H1 (cell line): ENCODE measurements around the gene PARP16. TPM values are rescaled to one million over a fixed set of nuclear protein-coding genes. Genes with fewer than 3 reads are reported as not detected.

Experiments used
- CTCF ChIA-PET: fragments of 300-600 bp; sonication (Branson Sonifier 250); formaldehyde crosslinking; loops from one replicate; lab custom pipeline; 2021; ENCODE audit not compliant: partially characterized antibody; lab: Charles Lee
- POLR2A ChIA-PET: fragments of 300-600 bp; sonication (Branson Sonifier 250); formaldehyde crosslinking; loops from one replicate; lab custom pipeline; 2021; ENCODE audit warnings: inconsistent platforms; ENCODE audit not compliant: partially characterized antibody; lab: Charles Lee
- DNase-seq, 2 experiments: peaks; one replicate each; pipeline versions ENCODE4 v3.0.0 to v3.0.0-alpha.2; 2010 to 2022; ENCODE audit warnings: low spot score in 2 of 2, low read depth in 1 of 2, mixed read lengths in 1 of 2
- FAIRE-seq: peaks from 2 replicates; lab custom pipeline; 2011; peaks lifted over from hg19 to GRCh38; lab: Jason Lieb, UNC
- H2AFZ ChIP-seq: 2 replicates; pipeline ENCODE4 v1.8.1; 2012; ENCODE audit warnings: low read length, inconsistent platforms
- H2AK5ac ChIP-seq: 2 replicates; pipeline ENCODE4 v1.6.1; 2013; ENCODE audit warnings: low read depth, low read length
- H2BK120ac ChIP-seq: replicated peaks from 2 replicates; pipeline ENCODE3; 2013; ENCODE audit warnings: low read depth, low read length, inconsistent platforms
- H2BK12ac ChIP-seq: 2 replicates; pipeline ENCODE4 v1.6.1; 2013; ENCODE audit warnings: low read depth, low read length
- H2BK15ac ChIP-seq: 2 replicates; pipeline ENCODE4 v1.6.1; 2013; ENCODE audit warnings: low read length
- H2BK20ac ChIP-seq: 2 replicates; pipeline ENCODE4 v1.6.1; 2013; ENCODE audit warnings: low read length
- H2BK5ac ChIP-seq: 2 replicates; pipeline ENCODE4 v1.6.1; 2013; ENCODE audit warnings: low read depth, low read length
- H3K14ac ChIP-seq: 2 replicates; pipeline ENCODE4 v1.6.1; 2013; ENCODE audit warnings: inconsistent platforms; ENCODE audit not compliant: insufficient read length
- H3K18ac ChIP-seq: 2 replicates; pipeline ENCODE4 v1.6.1; 2013; ENCODE audit warnings: low read length; ENCODE audit errors: extremely low read depth
- H3K23ac ChIP-seq: 2 replicates; pipeline ENCODE4 v1.6.1; 2013; ENCODE audit warnings: inconsistent platforms; ENCODE audit not compliant: insufficient read length
- H3K23me2 ChIP-seq: 2 replicates; pipeline ENCODE4 v1.6.1; 2013; ENCODE audit warnings: low read depth, low read length
- H3K27ac ChIP-seq: 2 replicates; pipeline ENCODE4 v1.6.1; 2011; ENCODE audit warnings: low read depth, low read length, inconsistent platforms
- H3K27me3 ChIP-seq, 4 experiments: replicated peaks in 1 of 4; 1 replicate in 1 of 4; 2 replicates in 3 of 4; pipeline versions ENCODE4 v1.6.1 to v1.8.1; 2011 to 2013; ENCODE audit warnings: low read length in 3 of 4, mild to moderate bottlenecking in 3 of 4, inconsistent platforms in 2 of 4, mixed read lengths in 2 of 4, moderate library complexity in 1 of 4; ENCODE audit not compliant: control insufficient read depth in 3 of 4, insufficient read depth in 3 of 4; ENCODE audit errors: extremely low read depth in 1 of 4
- H3K36me3 ChIP-seq, 4 experiments: 2 replicates each; pipeline versions ENCODE4 v1.6.1 to v1.8.1; 2011 to 2013; ENCODE audit warnings: mild to moderate bottlenecking in 4 of 4, low read length in 3 of 4, moderate library complexity in 2 of 4, control low read depth in 1 of 4, inconsistent platforms in 1 of 4; ENCODE audit not compliant: insufficient read depth in 4 of 4, control insufficient read depth in 2 of 4
- H3K4ac ChIP-seq: replicated peaks from 2 replicates; pipeline ENCODE3; 2013; ENCODE audit warnings: low read length, low read depth, mixed read lengths, inconsistent platforms; ENCODE audit not compliant: insufficient read length
- H3K4me1 ChIP-seq, 4 experiments: replicated peaks in 1 of 4; 1 replicate in 1 of 4; 2 replicates in 3 of 4; pipeline versions ENCODE4 v1.6.1 to v1.8.1; 2011 to 2013; ENCODE audit warnings: low read length in 3 of 4, inconsistent platforms in 2 of 4, mixed read lengths in 1 of 4; ENCODE audit not compliant: insufficient read depth in 4 of 4, control insufficient read depth in 3 of 4
- H3K4me2 ChIP-seq, 2 experiments: 2 replicates each; pipeline versions ENCODE4 v1.6.1 to v1.8.1; 2011 to 2013; ENCODE audit warnings: low read depth in 2 of 2, low read length in 2 of 2, control low read depth in 1 of 2, inconsistent platforms in 1 of 2, mild to moderate bottlenecking in 1 of 2; ENCODE audit not compliant: insufficient read depth in 1 of 2
- H3K4me3 ChIP-seq, 4 experiments: fragments of 200-600, 300-600 bp in 1 of 4; sonication (generic), shearing (Covaris generic), sonication (Bioruptor Twin) in 1 of 4; 2 replicates each; pipeline versions ENCODE4 v1.5.1 to v1.8.1; 2011 to 2016; ENCODE audit warnings: low read length in 4 of 4, low read depth in 3 of 4, control low read depth in 2 of 4, inconsistent platforms in 2 of 4, mild to moderate bottlenecking in 2 of 4, mixed read lengths in 1 of 4, moderate library complexity in 1 of 4; ENCODE audit not compliant: insufficient read depth in 2 of 4; ENCODE audit errors: extremely low read depth in 1 of 4
- H3K56ac ChIP-seq: replicated peaks from 2 replicates; pipeline ENCODE3; 2013; ENCODE audit warnings: low read depth, mild to moderate bottlenecking, mixed read lengths, low read length, inconsistent platforms; ENCODE audit not compliant: insufficient read length
- H3K79me1 ChIP-seq: 2 replicates; pipeline ENCODE4 v1.6.1; 2013; ENCODE audit warnings: low read depth, low read length, control low read depth
- H3K79me2 ChIP-seq, 2 experiments: 2 replicates each; pipeline versions ENCODE4 v1.6.1 to v1.8.1; 2012 to 2013; ENCODE audit warnings: low read length in 2 of 2, mild to moderate bottlenecking in 2 of 2, inconsistent platforms in 1 of 2; ENCODE audit not compliant: insufficient read depth in 2 of 2, control insufficient read depth in 1 of 2
- H3K9ac ChIP-seq, 4 experiments: replicated peaks in 1 of 4; 1 replicate in 1 of 4; 2 replicates in 3 of 4; pipeline versions ENCODE4 v1.6.1 to v1.8.1; 2011 to 2013; ENCODE audit warnings: low read depth in 3 of 4, low read length in 3 of 4, control low read depth in 2 of 4, mild to moderate bottlenecking in 2 of 4, moderate library complexity in 2 of 4, inconsistent platforms in 1 of 4; ENCODE audit errors: extremely low read depth in 1 of 4
- H3K9me3 ChIP-seq, 2 experiments: 2 replicates each; pipeline versions ENCODE4 v1.6.1 to v1.8.1; 2012 to 2013; ENCODE audit warnings: mild to moderate bottlenecking in 2 of 2, moderate library complexity in 2 of 2, control low read depth in 1 of 2, inconsistent platforms in 1 of 2, low read depth in 1 of 2, low read length in 1 of 2, mixed read lengths in 1 of 2; ENCODE audit not compliant: insufficient read depth in 2 of 2
- H4K20me1 ChIP-seq, 2 experiments: replicated peaks in 1 of 2; 2 replicates each; pipeline versions ENCODE3 to v1.8.1; 2011 to 2013; ENCODE audit warnings: inconsistent platforms in 2 of 2, low read length in 2 of 2, mild to moderate bottlenecking in 1 of 2; ENCODE audit not compliant: insufficient read depth in 2 of 2, control insufficient read depth in 1 of 2
- H4K5ac ChIP-seq: 2 replicates; pipeline ENCODE4 v1.6.1; 2013; ENCODE audit warnings: low read length, low read depth, mixed read lengths, inconsistent platforms; ENCODE audit not compliant: insufficient read length
- H4K8ac ChIP-seq: 2 replicates; pipeline ENCODE4 v1.8.0; 2013; ENCODE audit warnings: mild to moderate bottlenecking, moderate library complexity, low read length, inconsistent platforms; ENCODE audit not compliant: insufficient read depth; ENCODE audit errors: extremely low read depth
- H4K91ac ChIP-seq: replicated peaks from 2 replicates; pipeline ENCODE3; 2013; ENCODE audit warnings: low read length, mixed read lengths, inconsistent platforms; ENCODE audit not compliant: insufficient read length
- CHD2 ChIP-seq: IDR thresholded peaks from 2 replicates; pipeline ENCODE4 v1.6.1; 2012; ENCODE audit warnings: low read length, improper control_type of control experiment
- CTCF ChIP-seq, 3 experiments: IDR thresholded peaks; 1 replicate in 2 of 3; 2 replicates in 1 of 3; pipeline versions ENCODE4 v1.5.1 to v1.6.1; 2011; ENCODE audit warnings: low read length in 3 of 3, mild to moderate bottlenecking in 3 of 3, inconsistent platforms in 2 of 3, low read depth in 1 of 3, moderate library complexity in 1 of 3; ENCODE audit not compliant: insufficient read depth in 1 of 3; ENCODE audit errors: control extremely low read depth in 1 of 3
- HDAC6 ChIP-seq: IDR thresholded peaks from one replicate; pipeline ENCODE4 v1.7.1; 2012; ENCODE audit warnings: low read depth, mild to moderate bottlenecking, inconsistent platforms, low read length, moderate library complexity
- KDM4A ChIP-seq: IDR thresholded peaks from one replicate; pipeline ENCODE4 v1.7.1; 2012; ENCODE audit warnings: low read depth, mild to moderate bottlenecking, moderate library complexity, low read length, inconsistent platforms; ENCODE audit not compliant: severe bottlenecking
- MAX ChIP-seq: IDR thresholded peaks from 2 replicates; pipeline ENCODE4 v1.6.1; 2012; ENCODE audit warnings: inconsistent platforms
- SIRT6 ChIP-seq: IDR thresholded peaks from one replicate; pipeline ENCODE4 v1.7.1; 2012; ENCODE audit warnings: low read length, inconsistent platforms
- SRF ChIP-seq: IDR thresholded peaks from 2 replicates; pipeline ENCODE4 v1.6.1; 2011; ENCODE audit warnings: mild to moderate bottlenecking, low read depth, low read length, moderate library complexity
- TAF1 ChIP-seq: IDR thresholded peaks from 2 replicates; pipeline ENCODE4 v1.6.1; 2011; ENCODE audit warnings: mild to moderate bottlenecking, low read depth, low read length
- ZNF274 ChIP-seq: IDR thresholded peaks from 2 replicates; pipeline ENCODE4 v1.7.0; 2012; ENCODE audit warnings: low read length, borderline replicate concordance; ENCODE audit errors: extremely low read depth
- WGBS, 2 experiments: shearing (Covaris generic) in 1 of 2; methylation state at CpG; one replicate each; pipeline versions ENCODE4 v1.1.6 to v1.1.7; 2013 to 2015; ENCODE audit warnings: low lambda C conversion rate in 2 of 2, mixed read lengths in 2 of 2, inconsistent platforms in 1 of 2, low coverage in 1 of 2, missing lambda C conversion rate in 1 of 2; ENCODE audit not compliant: insufficient replicate concordance in 2 of 2, insufficient coverage in 1 of 2, insufficient read length in 1 of 2; ENCODE audit errors: extremely low coverage in 1 of 2, missing lambda C conversion rate in 1 of 2; 5-methylcytosine and 5-hydroxymethylcytosine counted together
- polyA plus RNA-seq, 7 experiments: library from polyadenylated mRNA; depleted of rRNA in 3 of 7; stranded (reverse) in 5 of 7; unstranded in 2 of 7; fragments of >200 nt in 5 of 7; fragments of 200-250 nt in 2 of 7; gene quantifications; 1 replicate in 5 of 7; 2 replicates in 1 of 7; 4 replicates in 1 of 7; pipeline versions ENCODE4 v1.2.1 to v1.2.3, GENCODE V29; 2011 to 2013; ENCODE audit warnings: missing spikeins in 2 of 7, mixed read lengths in 2 of 7
- total RNA-seq: library from RNA; stranded (reverse); fragmentation: NEBNext Ultra II Directional; extraction: Animal tissue kit (Norgen Biotek cat#: 25700); gene quantifications from 2 replicates; pipeline ENCODE4 v1.2.1, GENCODE V29; 2021

PARP16 gene
- total and polyA plus RNA-seq, 2 of the 8 experiments (the other 6 are each of a cell fraction or from before 2014, with no cell fraction given): 3.7 to 5.0 TPM

- Histone ChIP-seq H3K18ac (no peak overlapping the region), H3K27me3 (no peaks in the 10 kb centered on the region; a peak in 1 of 7 replicates), H3K4me1 (peaks cover 0 to 4% (median 0%) of the 10 kb centered on the region in 4 experiments; a peak in 3 of 7 replicates), H2BK12ac (no peak overlapping the region), H3K23me2 (no peaks in the 10 kb centered on the region), H4K20me1 (peaks cover 0 to 2% of the 10 kb centered on the region in 2 experiments), H3K27ac (no peak overlapping the region), H3K79me2 (no peaks in the 10 kb centered on the region), H3K4me3 (no peak overlapping the region), H3K56ac (no peak overlapping the region), H3K14ac (no peak overlapping the region), H2BK120ac (no peak overlapping the region), H3K23ac (no peak overlapping the region), H3K9me3 (no peaks in the 10 kb centered on the region), H3K4ac (no peak overlapping the region), H4K91ac (no peak overlapping the region), H3K9ac (no peak overlapping the region), H2BK5ac (no peak overlapping the region), H2AFZ (no peak overlapping the region), H2AK5ac (no peak overlapping the region), H4K8ac (no peak overlapping the region; the same call in 1 of the 2 replicates), H3K79me1 (no peaks in the 10 kb centered on the region), H3K4me2 (no peak overlapping the region), H3K36me3 (no peaks in the 10 kb centered on the region), H4K5ac (no peak overlapping the region), H2BK15ac (no peak overlapping the region), H2BK20ac (no peak overlapping the region)
- ChIA-PET CTCF (interaction anchor here (0.9 to 7.0 kb wide), 8 partner anchors 8 to 88 kb away, joined by 3 to 87 read pairs (median 24); no protein-coding TSS in a partner anchor), POLR2A (interaction anchor here (0.9 to 2.0 kb wide), 3 partner anchors 25 to 95 kb away, joined by 3 to 6 read pairs (median 4); partner anchors contain the start of genes CLPX and RNU5B-1)
- FAIRE-seq: no peak
- DNase-seq: no peak
- 76% methylated on average over 17 of the region's 17 CpGs; no CpG with 5 or more reads in 1 of the 2 experiments for WGBS, 2 experiments
- TF ChIP-seq CHD2 (no peak), SRF (no peak), MAX (no peak), KDM4A (no peak), ZNF274 (no peak), SIRT6 (no peak), TAF1 (no peak), HDAC6 (no peak), CTCF (IDR thresholded peaks at IDR 0.05; ENCODE audit: control extremely low read depth in 1 of 3, insufficient read depth in 1 of 3, low read depth in 1 of 3, low read length in 3 of 3) (no peak)
These were observed 76.7 kb downstream of the PARP16 start for GRCh38 chr15:65209701-65210643.
